Renal pelvis (tissue), 12 donors: ENCODE measurements around the gene GDF10. TPM values are rescaled to one million over a fixed set of nuclear protein-coding genes. Genes with fewer than 3 reads are reported as not detected.

ENCODE experiments used
- DNase-seq: peaks from one replicate; pipeline ENCODE4 v3.0.0-alpha.2; 2013
- long read RNA-seq, 16 experiments: transcript quantifications; one replicate each; lab custom pipeline, GENCODE V29; 2026
- polyA plus RNA-seq, 3 donors: library from polyadenylated mRNA; unstranded; fragments of 120-200 nt; gene quantifications; one replicate each; pipeline ENCODE4 v1.2.1, GENCODE V29; 2013; ENCODE audit not compliant: insufficient read length in 3 of 3

GDF10 gene, protein sequence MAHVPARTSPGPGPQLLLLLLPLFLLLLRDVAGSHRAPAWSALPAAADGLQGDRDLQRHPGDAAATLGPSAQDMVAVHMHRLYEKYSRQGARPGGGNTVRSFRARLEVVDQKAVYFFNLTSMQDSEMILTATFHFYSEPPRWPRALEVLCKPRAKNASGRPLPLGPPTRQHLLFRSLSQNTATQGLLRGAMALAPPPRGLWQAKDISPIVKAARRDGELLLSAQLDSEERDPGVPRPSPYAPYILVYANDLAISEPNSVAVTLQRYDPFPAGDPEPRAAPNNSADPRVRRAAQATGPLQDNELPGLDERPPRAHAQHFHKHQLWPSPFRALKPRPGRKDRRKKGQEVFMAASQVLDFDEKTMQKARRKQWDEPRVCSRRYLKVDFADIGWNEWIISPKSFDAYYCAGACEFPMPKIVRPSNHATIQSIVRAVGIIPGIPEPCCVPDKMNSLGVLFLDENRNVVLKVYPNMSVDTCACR
- 1 to 10 TPM; 1.4 to 2.3 (median 1.7) TPM for polyA plus RNA-seq
- long read RNA-seq, donor 1, partial matches to known transcripts: 0 of 2 reads
- long read RNA-seq, donor 1, other reads (novel, unspliced or antisense): 0 of 2 reads
- long read RNA-seq, donor 2: 0 reads
- long read RNA-seq, donor 3, partial matches to known transcripts: 0 of 4 reads
- long read RNA-seq, donor 3, other reads (novel, unspliced or antisense): 0 of 4 reads
- long read RNA-seq, donor 4: 0 reads
- long read RNA-seq, donor 5: 0 reads
- long read RNA-seq, donor 6, partial matches to known transcripts: 0 of 2 reads
- long read RNA-seq, donor 6, other reads (novel, unspliced or antisense): 0 of 2 reads
- long read RNA-seq, donor 7, partial matches to known transcripts: 0 of 1 reads
- long read RNA-seq, donor 7, other reads (novel, unspliced or antisense): 0 of 1 reads
- long read RNA-seq, donor 8, partial matches to known transcripts: 0 of 1 reads
- long read RNA-seq, donor 8, other reads (novel, unspliced or antisense): 0 of 1 reads
- long read RNA-seq, donor 9, partial matches to known transcripts: 0 of 2 reads
- long read RNA-seq, donor 9, other reads (novel, unspliced or antisense): 0 of 2 reads
- long read RNA-seq, donor 10: 0 reads
- long read RNA-seq, donor 11, partial matches to known transcripts: 0 of 1 reads
- long read RNA-seq, donor 11, other reads (novel, unspliced or antisense): 0 of 1 reads
- long read RNA-seq, donor 12: 0 reads
- long read RNA-seq, donor 13: 0 reads
- long read RNA-seq, donor 14: 0 reads
- long read RNA-seq, donor 15, partial matches to known transcripts: 0 of 2 reads
- long read RNA-seq, donor 15, other reads (novel, unspliced or antisense): 0 of 2 reads
- long read RNA-seq, donor 16: 0 reads

- no peak for DNase-seq
Observed at GRCh38 chr10:47299611-47300428, at the start of gene GDF10. GDF10 (plus strand) TSS chr10:47300197; CDS start chr10:47300652, 455 bp downstream.

DNA sequence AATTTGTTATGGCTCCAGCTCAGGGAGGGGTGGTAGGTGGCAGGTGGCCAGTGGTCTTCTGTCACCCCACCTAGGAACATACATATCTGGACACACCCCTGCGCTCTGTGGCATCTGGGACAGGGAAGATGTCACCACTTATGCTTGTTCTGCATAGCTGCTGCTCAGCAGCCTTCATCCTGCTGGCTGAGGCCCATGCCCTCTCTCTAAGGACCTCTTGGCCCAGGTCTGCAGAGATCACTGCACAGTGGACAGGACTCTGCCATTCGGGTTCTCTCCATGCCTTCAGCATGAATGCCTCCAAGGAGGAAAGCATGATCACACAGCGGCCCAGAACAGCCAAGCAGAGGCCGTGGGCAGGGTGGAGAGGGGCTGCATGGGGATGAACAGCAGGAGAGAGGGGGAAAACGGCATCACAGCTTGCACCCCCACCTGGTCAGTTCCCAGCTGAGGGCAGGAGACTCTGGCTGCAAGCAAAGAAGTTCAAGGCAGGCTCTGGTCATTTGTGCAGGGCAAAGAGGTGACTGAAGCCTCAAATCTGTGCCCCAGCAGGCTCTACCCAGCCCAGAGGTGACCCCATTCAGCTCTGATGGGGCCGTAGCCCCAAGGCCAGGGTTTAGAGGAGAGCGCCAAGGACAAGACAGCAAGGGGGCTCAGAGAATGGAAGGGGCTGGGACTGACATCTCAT, 47.8 kb upstream of the GDF10 start:
- DNase-seq: no peak

DNA sequence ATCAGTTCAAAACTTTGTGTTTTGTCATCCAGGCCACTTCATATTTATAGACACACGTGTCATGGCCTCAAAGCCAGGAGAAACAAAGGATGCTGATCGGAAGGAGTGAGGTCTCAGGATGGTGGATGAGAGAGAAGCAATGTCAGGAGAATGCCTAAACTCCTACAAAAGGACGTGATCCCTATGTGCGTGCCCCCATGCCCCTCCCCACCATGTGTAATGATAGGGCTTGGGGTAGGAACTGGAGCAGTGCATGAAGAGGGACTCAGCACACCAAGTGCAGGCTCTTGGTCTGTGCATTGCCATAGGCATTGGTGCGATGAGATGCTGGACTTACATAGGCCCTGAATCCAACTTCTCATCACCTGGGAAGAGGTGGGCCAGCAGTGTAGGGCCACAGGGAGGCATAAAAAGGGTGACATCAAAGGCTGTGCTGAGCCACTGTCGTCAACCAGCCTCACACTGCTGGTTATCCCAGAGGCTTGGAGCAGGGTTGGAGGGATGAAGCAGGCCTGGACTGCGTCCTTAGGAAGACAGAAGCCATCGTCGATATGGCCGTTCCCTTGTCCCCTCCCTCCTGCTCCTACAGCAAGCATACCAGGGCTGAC, 46.9 kb upstream of the GDF10 start:
- DNase-seq: no peak

- no peak for DNase-seq
Observed at GRCh38 chr10:47253651-47254375, 46.2 kb upstream of the GDF10 start.

DNA sequence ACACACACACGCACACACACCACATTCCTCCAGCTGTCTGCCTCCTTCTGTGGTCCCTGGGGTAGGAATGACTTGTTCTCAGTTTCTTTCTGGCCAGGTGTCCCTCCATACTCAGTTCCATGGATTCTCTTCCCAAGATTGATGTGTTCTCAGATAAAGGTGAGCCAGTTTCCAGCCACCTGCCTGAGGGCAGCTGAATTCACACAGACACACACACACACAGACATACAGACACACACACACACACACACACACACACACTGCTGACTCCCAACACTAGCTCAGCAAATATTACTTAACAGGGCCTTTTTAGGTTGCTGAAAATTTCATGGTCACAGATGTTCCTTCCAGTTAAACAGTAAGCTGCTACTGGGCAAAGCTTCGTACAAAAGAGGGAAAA, 45.4 kb upstream of the GDF10 start:
- DNase-seq: no peak

GRCh38 chr10:47255033-47255813, 44.8 kb upstream of the GDF10 start:
- DNase-seq: no peak

DNA sequence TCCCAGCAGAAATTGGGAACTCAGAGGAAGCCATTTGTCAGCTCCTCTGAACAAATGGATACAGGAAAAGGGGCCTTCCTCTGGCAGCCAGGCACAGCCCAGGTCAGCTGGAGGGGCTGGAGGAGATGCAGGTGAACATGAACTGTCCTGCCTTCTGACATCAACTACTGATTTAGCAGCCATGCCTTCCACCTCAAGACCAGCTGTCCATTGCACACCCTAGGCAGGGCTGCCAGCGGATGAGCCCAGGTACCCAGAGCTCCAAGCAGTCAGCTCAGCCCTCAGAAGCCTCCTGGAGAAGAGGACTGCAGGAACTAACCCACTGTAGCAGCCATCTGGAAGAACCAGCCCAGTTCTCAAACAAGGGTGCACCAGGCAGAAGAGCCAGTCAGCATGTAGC, 44.1 kb upstream of the GDF10 start:
- no peak for DNase-seq

DNA sequence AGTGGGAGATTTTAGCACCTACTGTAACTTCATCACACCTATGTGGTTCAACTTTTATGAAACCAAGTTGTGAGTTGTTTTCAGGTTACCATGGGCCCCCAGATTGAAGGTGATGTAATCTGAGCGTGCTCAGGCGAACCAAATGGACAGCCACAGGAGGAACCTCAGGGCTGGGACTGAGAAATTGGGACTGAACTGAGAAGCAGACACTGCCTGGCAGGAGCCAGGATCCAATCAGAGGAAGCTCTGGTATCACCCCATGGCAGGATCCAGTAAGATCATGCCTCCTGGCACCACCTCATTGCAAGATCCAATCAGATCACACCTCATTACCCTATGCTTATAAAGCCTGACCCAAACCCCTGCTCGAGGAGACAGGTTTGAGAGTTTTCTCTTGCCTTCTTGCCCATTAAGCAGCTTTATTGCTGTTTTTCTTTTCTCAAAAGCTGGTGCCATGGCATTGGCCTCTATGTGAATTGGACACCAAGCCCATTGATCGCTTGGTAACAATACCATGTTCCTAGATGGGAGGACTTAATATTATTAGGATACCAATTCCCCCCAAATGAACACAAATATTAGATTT, 43.2 kb upstream of the GDF10 start:
- no peak for DNase-seq

DNA sequence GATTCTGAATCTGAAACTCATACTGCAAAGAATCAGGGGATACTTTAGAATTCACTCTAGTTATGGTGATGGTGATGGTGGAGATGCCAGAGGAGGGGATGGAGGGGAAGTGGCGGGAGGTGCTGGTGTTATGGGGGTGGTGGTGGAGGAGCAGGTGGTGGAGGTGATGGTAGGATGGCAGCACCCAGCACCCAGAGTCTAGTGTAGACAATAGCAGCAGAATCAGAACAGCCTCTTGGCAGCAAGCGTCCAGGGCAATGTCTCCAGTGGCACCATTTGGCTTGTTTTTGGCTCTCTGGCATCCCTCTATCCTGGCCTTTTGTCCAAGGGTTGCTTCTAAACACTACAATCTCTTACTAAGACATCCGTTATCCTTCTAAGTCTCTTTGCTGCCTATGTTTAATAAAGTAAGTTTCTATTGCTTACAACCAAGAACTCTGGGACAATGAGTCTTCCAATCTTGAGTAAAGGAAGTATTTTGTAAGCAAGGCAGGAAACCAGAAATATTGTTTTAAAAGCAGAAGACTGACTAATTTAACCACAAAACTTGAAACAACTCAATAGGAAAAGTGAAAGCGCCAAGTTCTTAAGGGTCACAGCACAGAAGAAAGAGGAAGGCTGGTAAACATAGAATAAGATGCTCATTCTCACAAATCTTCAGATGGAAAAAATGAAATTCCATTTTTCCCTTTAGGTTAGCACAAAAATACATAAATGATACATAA, 42.4 kb upstream of the GDF10 start:
- no peak for DNase-seq

GRCh38 chr10:47258921-47259320, 41.1 kb upstream of the GDF10 start:
- DNase-seq: no peak

DNA sequence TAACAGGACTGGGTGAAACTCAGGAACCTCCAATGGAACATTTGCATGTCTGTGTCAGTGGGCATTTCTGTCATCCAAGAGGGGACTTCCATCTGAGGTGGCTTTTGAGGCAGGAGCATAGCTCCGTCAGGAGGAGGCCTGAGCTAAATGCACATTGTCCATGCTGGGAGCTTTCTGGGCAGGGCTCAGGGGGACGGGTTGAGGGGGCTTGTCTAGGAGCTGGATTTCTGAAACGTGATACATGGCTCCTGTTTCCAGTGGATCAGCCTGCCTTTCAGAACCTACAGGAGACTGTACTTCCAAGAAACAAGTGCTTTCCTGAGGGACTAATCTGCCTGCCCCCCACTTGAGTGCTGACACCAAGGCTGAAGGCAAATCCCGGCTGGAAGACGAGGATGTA, 40.5 kb upstream of the GDF10 start:
- DNase-seq: no peak

GRCh38 chr10:47260505-47261111, 39.4 kb upstream of the GDF10 start:
- no peak for DNase-seq

DNA sequence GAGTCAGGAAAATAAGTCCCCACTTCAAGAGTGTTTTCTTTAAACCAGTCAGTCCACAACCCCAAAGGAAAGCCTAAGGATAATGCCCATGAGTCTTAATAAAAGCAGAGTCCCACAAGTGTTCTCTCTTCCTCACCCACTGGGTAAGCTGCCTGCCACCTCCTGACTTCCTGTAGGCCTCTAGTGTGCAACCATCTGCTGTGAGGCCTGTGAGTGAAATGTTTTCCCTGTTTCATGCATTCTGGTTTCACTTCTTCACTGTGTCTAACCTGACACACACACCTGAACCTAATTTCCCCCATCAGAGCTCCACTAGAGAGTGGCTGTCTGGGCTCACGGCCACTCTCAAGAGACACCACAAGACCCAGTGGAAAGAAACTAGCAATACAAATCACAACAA, 38.9 kb upstream of the GDF10 start:
- no peak for DNase-seq

GRCh38 chr10:47261556-47261955, 38.4 kb upstream of the GDF10 start:
- no peak for DNase-seq

- DNase-seq: no peak
Observed at GRCh38 chr10:47262606-47263533, 37.1 kb upstream of the GDF10 start.

DNA sequence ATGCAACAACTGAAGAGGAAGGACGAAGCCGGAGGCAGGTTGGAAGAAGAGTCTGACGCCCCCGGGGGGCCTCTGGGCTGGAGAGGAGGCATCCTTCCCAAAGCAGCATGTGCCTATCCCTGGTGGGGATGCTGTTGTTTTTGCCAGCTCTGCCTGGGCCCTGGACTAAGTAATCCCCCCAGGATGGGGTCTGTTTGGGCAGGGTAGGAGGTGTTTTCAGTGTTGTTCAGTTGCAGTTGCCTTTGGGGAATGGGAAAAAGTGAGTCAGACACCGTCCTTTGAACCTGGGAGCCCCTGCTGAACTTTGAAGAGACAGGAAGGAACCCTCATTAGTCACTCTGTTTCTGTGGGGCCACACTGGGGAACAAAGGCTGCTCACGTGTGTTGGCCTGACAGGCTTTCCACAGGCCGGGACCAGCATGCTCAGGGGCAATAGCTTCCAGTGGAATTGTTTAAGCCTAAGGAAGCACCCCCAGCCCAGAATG, 35.2 kb upstream of the GDF10 start:
- DNase-seq: no peak
